ENCODE data around the gene SURF2.

SURF2 gene

GRCh38 chr9:133331641-133332380 is 24.5 kb upstream of the SURF2 start:
- TF ChIP-seq EZH2phosphoT487 (IDR thresholded peaks at IDR 0.05; ENCODE audit: borderline replicate concordance): no peak
- no peak for TF ChIP-seq CTCF (conservative IDR thresholded peaks at IDR 0.05; ENCODE audit: low read length)
- peaks cover 39% of the 10 kb centered on the region for H3K79me2 ChIP-seq (ENCODE audit: insufficient read depth, low read length)
- no peaks in the 10 kb centered on the region for H3F3A ChIP-seq (ENCODE audit: low read depth)
- H3K27me3 ChIP-seq (ENCODE audit: insufficient read depth, low read length, poor library complexity, severe bottlenecking): no peaks in the 10 kb centered on the region
- no peak overlapping the region for H3K4me2 ChIP-seq (ENCODE audit: low read depth, low read length, poor library complexity, severe bottlenecking)
- H3K4me1 ChIP-seq (ENCODE audit: insufficient read depth, low read length, poor library complexity, severe bottlenecking): peaks cover 24% of the 10 kb centered on the region
- no peaks in the 10 kb centered on the region for H3K9me2 ChIP-seq (replicated peaks; ENCODE audit: low read depth, low read length)
- H4K20me1 ChIP-seq (ENCODE audit: insufficient read depth, low read length, poor library complexity, severe bottlenecking): peaks cover 40% of the 10 kb centered on the region
- H3K4me3 ChIP-seq (ENCODE audit: low read length, poor library complexity, severe bottlenecking): no peak overlapping the region
- no peaks in the 10 kb centered on the region for H3K9me3 ChIP-seq (ENCODE audit: insufficient read depth, low read depth, low read length)
- no peak overlapping the region for H3K9ac ChIP-seq (ENCODE audit: low read depth, low read length, poor library complexity, severe bottlenecking)
- no peak overlapping the region for H2AFZ ChIP-seq (ENCODE audit: low read length)
- peaks cover 44% of the 10 kb centered on the region; the same call in 1 of the 2 replicates for H3K36me3 ChIP-seq (ENCODE audit: insufficient read depth, low read length)

- Histone ChIP-seq H3K9me3 (ENCODE audit: insufficient read depth, low read depth, low read length) (no peaks in the 10 kb centered on the region), H3K9me2 (replicated peaks; ENCODE audit: low read depth, low read length) (no peaks in the 10 kb centered on the region), H3K36me3 (ENCODE audit: insufficient read depth, low read length) (peaks cover 44% of the 10 kb centered on the region; the same call in 1 of the 2 replicates), H3K4me1 (ENCODE audit: insufficient read depth, low read length, poor library complexity, severe bottlenecking) (peaks cover 24% of the 10 kb centered on the region), H4K20me1 (ENCODE audit: insufficient read depth, low read length, poor library complexity, severe bottlenecking) (peaks cover 40% of the 10 kb centered on the region), H3K79me2 (ENCODE audit: insufficient read depth, low read length) (peaks cover 39% of the 10 kb centered on the region), H3K9ac (ENCODE audit: low read depth, low read length, poor library complexity, severe bottlenecking) (no peak overlapping the region), H3F3A (ENCODE audit: low read depth) (no peaks in the 10 kb centered on the region), H3K27me3 (ENCODE audit: insufficient read depth, low read length, poor library complexity, severe bottlenecking) (no peaks in the 10 kb centered on the region), H3K4me2 (ENCODE audit: low read depth, low read length, poor library complexity, severe bottlenecking) (no peak overlapping the region), H3K4me3 (ENCODE audit: low read length, poor library complexity, severe bottlenecking) (no peak overlapping the region), H2AFZ (ENCODE audit: low read length) (no peak overlapping the region)
- TF ChIP-seq CTCF (conservative IDR thresholded peaks at IDR 0.05; ENCODE audit: low read length) (no peak), EZH2phosphoT487 (IDR thresholded peaks at IDR 0.05; ENCODE audit: borderline replicate concordance) (no peak)
Observed at GRCh38 chr9:133332381-133332730, 24.0 kb upstream of the SURF2 start.

- Histone ChIP-seq H3K36me3 (ENCODE audit: insufficient read depth, low read length) (peaks cover 44% of the 10 kb centered on the region; the same call in 1 of the 2 replicates), H4K20me1 (ENCODE audit: insufficient read depth, low read length, poor library complexity, severe bottlenecking) (peaks cover 40% of the 10 kb centered on the region), H2AFZ (ENCODE audit: low read length) (no peak overlapping the region), H3K9ac (ENCODE audit: low read depth, low read length, poor library complexity, severe bottlenecking) (no peak overlapping the region), H3F3A (ENCODE audit: low read depth) (no peaks in the 10 kb centered on the region), H3K27me3 (ENCODE audit: insufficient read depth, low read length, poor library complexity, severe bottlenecking) (no peaks in the 10 kb centered on the region), H3K9me2 (replicated peaks; ENCODE audit: low read depth, low read length) (no peaks in the 10 kb centered on the region), H3K4me2 (ENCODE audit: low read depth, low read length, poor library complexity, severe bottlenecking) (peak overlapping the region; percentile 79), H3K4me1 (ENCODE audit: insufficient read depth, low read length, poor library complexity, severe bottlenecking) (peaks cover 24% of the 10 kb centered on the region), H3K9me3 (ENCODE audit: insufficient read depth, low read depth, low read length) (no peaks in the 10 kb centered on the region), H3K79me2 (ENCODE audit: insufficient read depth, low read length) (peaks cover 39% of the 10 kb centered on the region), H3K4me3 (ENCODE audit: low read length, poor library complexity, severe bottlenecking) (peak overlapping the region; percentile 82)
- no peak for TF ChIP-seq EZH2phosphoT487 (IDR thresholded peaks at IDR 0.05; ENCODE audit: borderline replicate concordance)
- TF ChIP-seq CTCF (conservative IDR thresholded peaks at IDR 0.05; ENCODE audit: low read length): no peak
Observed at GRCh38 chr9:133333011-133333410, 23.3 kb upstream of the SURF2 start.

Data from Loucy (cell line).